ENCODE data around the gene GREB1L.

GREB1L gene

GRCh38 chr18:21559195-21559594 lies 317.2 kb downstream of the GREB1L start:
- DNase-seq, result no peak

- no peak for DNase-seq
Observed at GRCh38 chr18:21571772-21572171, 329.7 kb downstream of the GREB1L start.
